ENCODE results near the gene TOMM22.

- TF ChIP-seq CTCF (conservative IDR thresholded peaks at IDR 0.05 in 1 of 2, IDR thresholded peaks at IDR 0.05 in 1 of 2; ENCODE audit: extremely low read depth in 1 of 2, insufficient read depth in 1 of 2, low read depth in 1 of 2, low read length in 2 of 2), result no peak
- TF ChIP-seq EZH2 (IDR thresholded peaks at IDR 0.05; ENCODE audit: borderline replicate concordance, low read length), result no peak
Measured at GRCh38 chr22:38696606-38697424, 15.1 kb downstream of the TOMM22 start.

Data from mammary epithelial cell (primary cell).